K562 (cell line): ENCODE data around the gene CSF2.

ENCODE experiments used
- COPS2 ChIP-seq: fragments of 450-650 bp; conservative IDR thresholded peaks from 2 replicates; pipeline ENCODE4 v1.6.1; 2016; ENCODE audit warnings: mild to moderate bottlenecking, moderate library complexity
- HSF4 ChIP-seq: fragments of 250-450 bp; sonication (Bioruptor Pico); IDR thresholded peaks from 2 replicates; pipeline ENCODE4 v2.1.2; 2022; ENCODE audit warnings: mild to moderate bottlenecking, moderate library complexity, borderline replicate concordance
- IRF9 ChIP-seq: fragments of 450-650 bp; IDR thresholded peaks from 2 replicates; pipeline ENCODE4 v1.6.1; 2016; ENCODE audit warnings: missing biosample characterization, missing genetic modification characterization
- MXI1 ChIP-seq: IDR thresholded peaks from 2 replicates; pipeline ENCODE4 v1.6.1; 2011; ENCODE audit warnings: low read depth, mild to moderate bottlenecking, improper control_type of control experiment, low read length
- POLR2A ChIP-seq: fragments of 450-650 bp; conservative IDR thresholded peaks from 2 replicates; pipeline ENCODE4 v1.6.1; 2016
- RAD21 ChIP-seq, 2 experiments: fragments of 250-450 bp in 1 of 2; fragments of 450-650 bp in 1 of 2; sonication (Bioruptor Pico) in 1 of 2; formaldehyde crosslinking in 1 of 2; IDR thresholded peaks in 1 of 2; conservative IDR thresholded peaks in 1 of 2; 2 replicates each; pipeline versions ENCODE4 v1.4.0 to v1.8.0; 2020 to 2022; ENCODE audit warnings: mild to moderate bottlenecking in 2 of 2, moderate library complexity in 1 of 2
- REST ChIP-seq, 2 experiments: fragments of 450-650 bp; formaldehyde crosslinking in 1 of 2; IDR thresholded peaks; 2 replicates each; pipeline versions ENCODE4 v1.4.0 to v1.6.1; 2014 to 2020; ENCODE audit warnings: mild to moderate bottlenecking in 2 of 2, borderline replicate concordance in 1 of 2, low read depth in 1 of 2
- SOX6 ChIP-seq: fragments of 450-650 bp; IDR thresholded peaks from 2 replicates; pipeline ENCODE4 v1.6.1; 2014; ENCODE audit warnings: mild to moderate bottlenecking
- SREBF1 ChIP-seq: fragments of 150-350 bp; IDR thresholded peaks from 2 replicates; pipeline ENCODE4 v1.6.1; 2014; ENCODE audit warnings: antibody characterized with exemption, low read depth, low read length, borderline replicate concordance
- ZNF592 ChIP-seq: fragments of 450-650 bp; IDR thresholded peaks from 2 replicates; pipeline ENCODE4 v1.6.1; 2017; ENCODE audit warnings: antibody characterized with exemption, mild to moderate bottlenecking

GRCh38 chr5:132105688-132106087, 32.1 kb downstream of the CSF2 start:
- no peak for TF ChIP-seq RAD21 (CRISPR knock-in tag; conservative IDR thresholded peaks at IDR 0.05 in 1 of 2, IDR thresholded peaks at IDR 0.05 in 1 of 2)
- no peak for TF ChIP-seq IRF9 (tag)
- TF ChIP-seq SREBF1: no peak
- TF ChIP-seq HSF4 (CRISPR knock-in tag): no peak
- no peak for TF ChIP-seq POLR2A
- TF ChIP-seq COPS2: no peak
- TF ChIP-seq MXI1: no peak
- no peak for TF ChIP-seq REST (IDR thresholded peaks at IDR 0.05; ENCODE audit: borderline replicate concordance)
- TF ChIP-seq REST (CRISPR knock-in tag; IDR thresholded peaks at IDR 0.05; ENCODE audit: low read depth): no peak
- no peak for TF ChIP-seq SOX6
- no peak for TF ChIP-seq ZNF592
